Neural crest cell (in vitro differentiated cells): ENCODE results near the gene SIDT1. TPM values are rescaled to one million over a fixed set of nuclear protein-coding genes. Genes with fewer than 3 reads are reported as not detected.

Experiments
- DNase-seq: peaks from one replicate; pipeline ENCODE4 v3.0.0; 2021; ENCODE audit warnings: low read depth, mixed read lengths, low spot score
- H3K27ac Mint-ChIP-seq: one replicate; pipeline ENCODE4 v1.8.0; 2021; ENCODE audit warnings: mild to moderate bottlenecking, mixed read lengths; ENCODE audit not compliant: unreplicated experiment
- H3K27me3 Mint-ChIP-seq: 2 replicates; pipeline ENCODE4 v1.8.0; 2021; ENCODE audit warnings: low read depth, mild to moderate bottlenecking, mixed read lengths
- H3K36me3 Mint-ChIP-seq: 2 replicates; pipeline ENCODE4 v1.8.0; 2021; ENCODE audit warnings: low read depth, mild to moderate bottlenecking, mixed read lengths
- H3K4me1 Mint-ChIP-seq: 2 replicates; pipeline ENCODE4 v1.8.0; 2021; ENCODE audit warnings: mixed read lengths
- H3K4me3 Mint-ChIP-seq: one replicate; pipeline ENCODE4 v1.8.0; 2021; ENCODE audit warnings: mild to moderate bottlenecking, mixed read lengths
- H3K9me3 Mint-ChIP-seq: 2 replicates; pipeline ENCODE4 v1.8.0; 2021; ENCODE audit warnings: mixed read lengths
- CTCF ChIP-seq: fragments of 200-600 bp; sonication (generic); conservative IDR thresholded peaks from 2 replicates; pipeline ENCODE4 v1.5.0; 2021; ENCODE audit warnings: antibody characterized with exemption, mild to moderate bottlenecking
- total RNA-seq: library from RNA; stranded (reverse); gene quantifications from 2 replicates; pipeline ENCODE4 v1.2.1, GENCODE V29; 2021

Gene SIDT1
- total RNA-seq, 1 donor from 2014 or later, result 0.23 TPM

GRCh38 chr3:113574213-113574612, 41.9 kb downstream of the SIDT1 start:
- H3K27ac Mint-ChIP-seq, result no peak overlapping the region
- no peak for TF ChIP-seq CTCF
- peaks cover 21% of the 10 kb centered on the region for H3K4me1 Mint-ChIP-seq
- peaks cover 48% of the 10 kb centered on the region for H3K27me3 Mint-ChIP-seq
- H3K4me3 Mint-ChIP-seq, result no peak overlapping the region
- H3K9me3 Mint-ChIP-seq, result peaks cover 2% of the 10 kb centered on the region
- DNase-seq, result no peak
- H3K36me3 Mint-ChIP-seq, result no peaks in the 10 kb centered on the region

- Mint-ChIP-seq H3K4me3 (no peak overlapping the region), H3K27me3 (peaks cover 52% of the 10 kb centered on the region), H3K4me1 (peaks cover 21% of the 10 kb centered on the region), H3K36me3 (no peaks in the 10 kb centered on the region), H3K27ac (peak overlapping the region; percentile 81), H3K9me3 (peaks cover 2% of the 10 kb centered on the region)
- no peak for TF ChIP-seq CTCF
- DNase-seq, result peak; percentile 10
Measured at GRCh38 chr3:113575206-113575605, 42.9 kb downstream of the SIDT1 start.

GRCh38 chr3:113585228-113585627, 52.9 kb downstream of the SIDT1 start:
- no peak for DNase-seq
- TF ChIP-seq CTCF, result no peak
- Mint-ChIP-seq H3K27me3 (peaks cover 7% of the 10 kb centered on the region), H3K4me1 (peaks cover 6% of the 10 kb centered on the region), H3K36me3 (no peaks in the 10 kb centered on the region), H3K9me3 (peaks cover 3% of the 10 kb centered on the region), H3K27ac (no peak overlapping the region), H3K4me3 (no peak overlapping the region)

- Mint-ChIP-seq H3K36me3 (no peaks in the 10 kb centered on the region), H3K27ac (no peak overlapping the region), H3K27me3 (peaks cover 6% of the 10 kb centered on the region), H3K4me1 (peaks cover 7% of the 10 kb centered on the region), H3K9me3 (peaks cover 3% of the 10 kb centered on the region), H3K4me3 (no peak overlapping the region)
- TF ChIP-seq CTCF, result no peak
- DNase-seq, result no peak
Measured at GRCh38 chr3:113585720-113586119, 53.4 kb downstream of the SIDT1 start.

GRCh38 chr3:113588806-113589205, 56.5 kb downstream of the SIDT1 start:
- TF ChIP-seq CTCF, result no peak
- Mint-ChIP-seq H3K27me3 (peaks cover 3% of the 10 kb centered on the region), H3K4me1 (peaks cover 17% of the 10 kb centered on the region), H3K9me3 (peaks cover 8% of the 10 kb centered on the region), H3K4me3 (no peak overlapping the region), H3K36me3 (no peaks in the 10 kb centered on the region), H3K27ac (no peak overlapping the region)
- DNase-seq, result no peak

- H3K4me3 Mint-ChIP-seq, result no peak overlapping the region
- peaks cover 3% of the 10 kb centered on the region for H3K27me3 Mint-ChIP-seq
- H3K36me3 Mint-ChIP-seq, result no peaks in the 10 kb centered on the region
- peaks cover 8% of the 10 kb centered on the region for H3K9me3 Mint-ChIP-seq
- H3K27ac Mint-ChIP-seq, result no peak overlapping the region
- DNase-seq, result no peak
- TF ChIP-seq CTCF, result no peak
- peaks cover 22% of the 10 kb centered on the region for H3K4me1 Mint-ChIP-seq
Measured at GRCh38 chr3:113589971-113590370, 57.6 kb downstream of the SIDT1 start.
